Liver (tissue), 9 donors: ENCODE measurements around the gene KIR2DL1. TPM values are rescaled to one million over a fixed set of nuclear protein-coding genes. Genes with fewer than 3 reads are reported as not detected.

ENCODE experiments used
- DNase-seq: peaks from one replicate; pipeline ENCODE4 v3.0.0-alpha.2; 2017; ENCODE audit warnings: low spot score
- H3K27ac ChIP-seq, 2 donors: one replicate each; pipeline ENCODE4 v1.7.0; 2013; ENCODE audit warnings: inconsistent platforms in 2 of 2, low read length in 2 of 2, control low read depth in 1 of 2, low read depth in 1 of 2, mild to moderate bottlenecking in 1 of 2
- H3K27me3 ChIP-seq, 4 donors: one replicate each; pipeline versions ENCODE4 v1.6.1 to v1.7.0; 2013; ENCODE audit warnings: low read length in 3 of 4, inconsistent platforms in 1 of 4, mild to moderate bottlenecking in 1 of 4, moderate library complexity in 1 of 4; ENCODE audit not compliant: control insufficient read depth in 4 of 4, insufficient read depth in 4 of 4
- H3K36me3 ChIP-seq, 4 donors: one replicate each; pipeline versions ENCODE4 v1.6.1 to v1.7.0; 2013; ENCODE audit warnings: low read length in 3 of 4, mild to moderate bottlenecking in 3 of 4, low read depth in 1 of 4, moderate library complexity in 1 of 4; ENCODE audit not compliant: control insufficient read depth in 4 of 4, insufficient read depth in 3 of 4
- H3K4me1 ChIP-seq, 4 donors: one replicate each; pipeline versions ENCODE4 v1.6.1 to v1.7.0; 2013; ENCODE audit warnings: low read length in 3 of 4, mild to moderate bottlenecking in 3 of 4, moderate library complexity in 1 of 4; ENCODE audit not compliant: control insufficient read depth in 4 of 4, insufficient read depth in 4 of 4
- H3K4me3 ChIP-seq, 3 donors: one replicate each; pipeline versions ENCODE4 v1.6.1 to v1.7.0; 2013; ENCODE audit warnings: low read length in 3 of 3, control low read depth in 1 of 3, low read depth in 1 of 3, mild to moderate bottlenecking in 1 of 3
- H3K9ac ChIP-seq, 2 donors: one replicate each; pipeline ENCODE4 v1.7.0; 2013; ENCODE audit warnings: low read length in 2 of 2, mild to moderate bottlenecking in 2 of 2, moderate library complexity in 2 of 2, control low read depth in 1 of 2, low read depth in 1 of 2
- H3K9me3 ChIP-seq, 4 donors: one replicate each; pipeline versions ENCODE4 v1.6.1 to v1.7.0; 2013; ENCODE audit warnings: low read length in 3 of 4; ENCODE audit not compliant: control insufficient read depth in 4 of 4
- EGR1 ChIP-seq, 2 donors: IDR thresholded peaks; 2 replicates each; pipeline ENCODE4 v1.6.1; 2016 to 2018; ENCODE audit warnings: antibody characterized with exemption in 2 of 2, low read depth in 2 of 2
- FOXA1 ChIP-seq: IDR thresholded peaks from 2 replicates; pipeline ENCODE4 v1.6.1; 2016; ENCODE audit warnings: antibody characterized with exemption
- FOXA2 ChIP-seq: IDR thresholded peaks from 2 replicates; pipeline ENCODE4 v1.6.1; 2016; ENCODE audit warnings: antibody characterized with exemption
- GABPA ChIP-seq, 2 donors: IDR thresholded peaks in 1 of 2; conservative IDR thresholded peaks in 1 of 2; 2 replicates each; pipeline ENCODE4 v1.6.1; 2016; ENCODE audit warnings: antibody characterized with exemption in 2 of 2, mild to moderate bottlenecking in 1 of 2, moderate library complexity in 1 of 2
- HNF4A ChIP-seq, 2 donors: conservative IDR thresholded peaks; 2 replicates each; pipeline ENCODE4 v1.6.1; 2016; ENCODE audit warnings: antibody characterized with exemption in 2 of 2, mild to moderate bottlenecking in 2 of 2
- HNF4G ChIP-seq: IDR thresholded peaks from 2 replicates; pipeline ENCODE4 v1.6.1; 2016; ENCODE audit warnings: antibody characterized with exemption
- JUND ChIP-seq, 2 donors: IDR thresholded peaks; 2 replicates each; pipeline ENCODE4 v1.6.1; 2016; ENCODE audit warnings: antibody characterized with exemption in 2 of 2
- NR2F2 ChIP-seq: IDR thresholded peaks from 2 replicates; pipeline ENCODE4 v1.6.1; 2016; ENCODE audit warnings: antibody characterized with exemption
- RAD21 ChIP-seq, 2 donors: IDR thresholded peaks; 2 replicates each; pipeline ENCODE4 v1.6.1; 2016; ENCODE audit warnings: antibody characterized with exemption in 2 of 2, mild to moderate bottlenecking in 2 of 2
- RXRA ChIP-seq, 2 donors: IDR thresholded peaks; 2 replicates each; pipeline ENCODE4 v1.6.1; 2017 to 2018; ENCODE audit warnings: antibody characterized with exemption in 2 of 2, mild to moderate bottlenecking in 1 of 2
- SP1 ChIP-seq: IDR thresholded peaks from 2 replicates; pipeline ENCODE4 v1.6.1; 2018; ENCODE audit warnings: antibody characterized with exemption, mild to moderate bottlenecking
- TAF1 ChIP-seq: conservative IDR thresholded peaks from 2 replicates; pipeline ENCODE4 v1.6.1; 2016; ENCODE audit warnings: antibody characterized with exemption, mild to moderate bottlenecking
- YY1 ChIP-seq: IDR thresholded peaks from 2 replicates; pipeline ENCODE4 v1.6.1; 2016; ENCODE audit warnings: antibody characterized with exemption, mild to moderate bottlenecking
- WGBS: extraction: QIAGEN DNeasy Blood & Tissue Kit; methylation state at CpG from one replicate; pipeline ENCODE4 v1.1.7; 2013; 5-methylcytosine and 5-hydroxymethylcytosine counted together
- polyA plus RNA-seq, 2 donors: library from polyadenylated mRNA; stranded (reverse) in 1 of 2; unstranded in 1 of 2; fragments of 200-250 nt in 1 of 2; fragments of >200 nt in 1 of 2; fragmentation: Nextera tagmentation in 1 of 2; extraction: Ambion mirVana in 1 of 2; gene quantifications; one replicate each; pipeline versions ENCODE4 v1.2.1 to v1.2.3, GENCODE V29; 2013 to 2015
- total RNA-seq, 2 donors: library from RNA; depleted of rRNA; stranded (reverse); fragments of >200 nt; gene quantifications; one replicate each; pipeline ENCODE4 v1.2.3, GENCODE V29; 2014
- TF ChIP-seq, protein P1 (sequence below): IDR thresholded peaks from 2 replicates; pipeline ENCODE4 v1.6.1; 2016; ENCODE audit warnings: antibody characterized with exemption
- TF ChIP-seq, protein P2 (sequence below): IDR thresholded peaks from 2 replicates; pipeline ENCODE4 v1.6.1; 2016; ENCODE audit warnings: antibody characterized with exemption, mild to moderate bottlenecking
- TF ChIP-seq, protein P3 (sequence below): IDR thresholded peaks from 2 replicates; pipeline ENCODE4 v1.6.1; 2016; ENCODE audit warnings: antibody characterized with exemption
- TF ChIP-seq, protein P4 (sequence below): fragments of 150-350 bp; IDR thresholded peaks from 2 replicates; pipeline ENCODE4 v1.5.1; 2017; ENCODE audit warnings: improper control_type of control experiment, low read depth, low read length; ENCODE audit not compliant: missing input control
- TF ChIP-seq, protein P5 (sequence below): IDR thresholded peaks from 2 replicates; pipeline ENCODE4 v1.6.1; 2016; ENCODE audit warnings: antibody characterized with exemption
- donor health status: healthy.
- donor health status: healthy.
- donor health status: healthy.
- donor health status: healthy.
- donor health status: healthy.

Gene KIR2DL1
- total and polyA plus RNA-seq, 4 donors = 0.05 to 0.17 TPM; not detected in 2

DNA sequence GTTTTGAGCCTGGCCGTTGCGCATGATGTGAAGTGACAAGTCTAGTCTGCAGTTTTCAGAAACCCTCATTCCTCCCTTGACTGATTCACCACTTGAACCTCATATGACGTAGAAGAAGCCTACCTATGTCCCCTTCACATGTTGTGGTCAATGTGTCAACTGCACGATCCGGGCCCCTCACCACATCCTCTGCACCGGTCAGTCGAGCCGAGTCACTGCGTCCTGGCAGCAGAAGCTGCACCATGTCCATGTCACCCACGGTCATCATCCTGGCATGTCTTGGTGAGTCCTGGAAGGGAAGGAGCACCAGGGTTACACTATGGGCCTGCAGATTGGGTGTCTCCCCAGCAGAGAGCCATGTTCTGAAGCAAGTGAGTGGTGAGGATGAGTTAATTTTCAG, 33.8 kb downstream of the KIR2DL1 start, which contains the start of gene KIR2DL4:
Gene KIR2DL4, plus strand, starts transcription at position 201 of the 400 bp plus-strand sequence. Its CDS starts 42 bp downstream, at position 243.
- TF ChIP-seq FOXA2 (no peak), FOXA1 (no peak), TAF1 (no peak), HNF4A (conservative IDR thresholded peaks at IDR 0.05) (no peak), SP1 (no peak), RXRA (IDR thresholded peaks at IDR 0.05) (no peak), YY1 (no peak), NR2F2 (no peak), GABPA (IDR thresholded peaks at IDR 0.05 in 1 of 2, conservative IDR thresholded peaks at IDR 0.05 in 1 of 2) (no peak), HNF4G (no peak), JUND (IDR thresholded peaks at IDR 0.05) (no peak), RAD21 (IDR thresholded peaks at IDR 0.05) (no peak), EGR1 (IDR thresholded peaks at IDR 0.05; ENCODE audit: low read depth in 2 of 2) (no peak)
- TF ChIP-seq, protein P1, sequence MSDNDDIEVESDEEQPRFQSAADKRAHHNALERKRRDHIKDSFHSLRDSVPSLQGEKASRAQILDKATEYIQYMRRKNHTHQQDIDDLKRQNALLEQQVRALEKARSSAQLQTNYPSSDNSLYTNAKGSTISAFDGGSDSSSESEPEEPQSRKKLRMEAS = no peak
- TF ChIP-seq, protein P2, sequence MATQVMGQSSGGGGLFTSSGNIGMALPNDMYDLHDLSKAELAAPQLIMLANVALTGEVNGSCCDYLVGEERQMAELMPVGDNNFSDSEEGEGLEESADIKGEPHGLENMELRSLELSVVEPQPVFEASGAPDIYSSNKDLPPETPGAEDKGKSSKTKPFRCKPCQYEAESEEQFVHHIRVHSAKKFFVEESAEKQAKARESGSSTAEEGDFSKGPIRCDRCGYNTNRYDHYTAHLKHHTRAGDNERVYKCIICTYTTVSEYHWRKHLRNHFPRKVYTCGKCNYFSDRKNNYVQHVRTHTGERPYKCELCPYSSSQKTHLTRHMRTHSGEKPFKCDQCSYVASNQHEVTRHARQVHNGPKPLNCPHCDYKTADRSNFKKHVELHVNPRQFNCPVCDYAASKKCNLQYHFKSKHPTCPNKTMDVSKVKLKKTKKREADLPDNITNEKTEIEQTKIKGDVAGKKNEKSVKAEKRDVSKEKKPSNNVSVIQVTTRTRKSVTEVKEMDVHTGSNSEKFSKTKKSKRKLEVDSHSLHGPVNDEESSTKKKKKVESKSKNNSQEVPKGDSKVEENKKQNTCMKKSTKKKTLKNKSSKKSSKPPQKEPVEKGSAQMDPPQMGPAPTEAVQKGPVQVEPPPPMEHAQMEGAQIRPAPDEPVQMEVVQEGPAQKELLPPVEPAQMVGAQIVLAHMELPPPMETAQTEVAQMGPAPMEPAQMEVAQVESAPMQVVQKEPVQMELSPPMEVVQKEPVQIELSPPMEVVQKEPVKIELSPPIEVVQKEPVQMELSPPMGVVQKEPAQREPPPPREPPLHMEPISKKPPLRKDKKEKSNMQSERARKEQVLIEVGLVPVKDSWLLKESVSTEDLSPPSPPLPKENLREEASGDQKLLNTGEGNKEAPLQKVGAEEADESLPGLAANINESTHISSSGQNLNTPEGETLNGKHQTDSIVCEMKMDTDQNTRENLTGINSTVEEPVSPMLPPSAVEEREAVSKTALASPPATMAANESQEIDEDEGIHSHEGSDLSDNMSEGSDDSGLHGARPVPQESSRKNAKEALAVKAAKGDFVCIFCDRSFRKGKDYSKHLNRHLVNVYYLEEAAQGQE = no peak
- TF ChIP-seq, protein P3, sequence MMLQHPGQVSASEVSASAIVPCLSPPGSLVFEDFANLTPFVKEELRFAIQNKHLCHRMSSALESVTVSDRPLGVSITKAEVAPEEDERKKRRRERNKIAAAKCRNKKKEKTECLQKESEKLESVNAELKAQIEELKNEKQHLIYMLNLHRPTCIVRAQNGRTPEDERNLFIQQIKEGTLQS = no peak
- TF ChIP-seq, protein P4, sequence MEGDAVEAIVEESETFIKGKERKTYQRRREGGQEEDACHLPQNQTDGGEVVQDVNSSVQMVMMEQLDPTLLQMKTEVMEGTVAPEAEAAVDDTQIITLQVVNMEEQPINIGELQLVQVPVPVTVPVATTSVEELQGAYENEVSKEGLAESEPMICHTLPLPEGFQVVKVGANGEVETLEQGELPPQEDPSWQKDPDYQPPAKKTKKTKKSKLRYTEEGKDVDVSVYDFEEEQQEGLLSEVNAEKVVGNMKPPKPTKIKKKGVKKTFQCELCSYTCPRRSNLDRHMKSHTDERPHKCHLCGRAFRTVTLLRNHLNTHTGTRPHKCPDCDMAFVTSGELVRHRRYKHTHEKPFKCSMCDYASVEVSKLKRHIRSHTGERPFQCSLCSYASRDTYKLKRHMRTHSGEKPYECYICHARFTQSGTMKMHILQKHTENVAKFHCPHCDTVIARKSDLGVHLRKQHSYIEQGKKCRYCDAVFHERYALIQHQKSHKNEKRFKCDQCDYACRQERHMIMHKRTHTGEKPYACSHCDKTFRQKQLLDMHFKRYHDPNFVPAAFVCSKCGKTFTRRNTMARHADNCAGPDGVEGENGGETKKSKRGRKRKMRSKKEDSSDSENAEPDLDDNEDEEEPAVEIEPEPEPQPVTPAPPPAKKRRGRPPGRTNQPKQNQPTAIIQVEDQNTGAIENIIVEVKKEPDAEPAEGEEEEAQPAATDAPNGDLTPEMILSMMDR = no peak
- TF ChIP-seq, protein P5, sequence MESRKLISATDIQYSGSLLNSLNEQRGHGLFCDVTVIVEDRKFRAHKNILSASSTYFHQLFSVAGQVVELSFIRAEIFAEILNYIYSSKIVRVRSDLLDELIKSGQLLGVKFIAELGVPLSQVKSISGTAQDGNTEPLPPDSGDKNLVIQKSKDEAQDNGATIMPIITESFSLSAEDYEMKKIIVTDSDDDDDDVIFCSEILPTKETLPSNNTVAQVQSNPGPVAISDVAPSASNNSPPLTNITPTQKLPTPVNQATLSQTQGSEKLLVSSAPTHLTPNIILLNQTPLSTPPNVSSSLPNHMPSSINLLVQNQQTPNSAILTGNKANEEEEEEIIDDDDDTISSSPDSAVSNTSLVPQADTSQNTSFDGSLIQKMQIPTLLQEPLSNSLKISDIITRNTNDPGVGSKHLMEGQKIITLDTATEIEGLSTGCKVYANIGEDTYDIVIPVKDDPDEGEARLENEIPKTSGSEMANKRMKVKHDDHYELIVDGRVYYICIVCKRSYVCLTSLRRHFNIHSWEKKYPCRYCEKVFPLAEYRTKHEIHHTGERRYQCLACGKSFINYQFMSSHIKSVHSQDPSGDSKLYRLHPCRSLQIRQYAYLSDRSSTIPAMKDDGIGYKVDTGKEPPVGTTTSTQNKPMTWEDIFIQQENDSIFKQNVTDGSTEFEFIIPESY = no peak
- Histone ChIP-seq H3K9ac (no peak within 1 kb of the TSS), H3K4me1 (no peaks in the 10 kb centered on the region), H3K27ac (no peak within 1 kb of the TSS), H3K36me3 (no peaks in the 10 kb centered on the region), H3K4me3 (no peak within 1 kb of the TSS), H3K27me3 (no peaks in the 10 kb centered on the region), H3K9me3 (no peaks in the 10 kb centered on the region)
- WGBS = 74% methylated on average over 10 of the region's 10 CpGs
- no peak for DNase-seq
